HG02870 (cell line): ENCODE data around the gene PTPRT.

Experiments
- ATAC-seq: cut with Tn5 transposase; IDR thresholded peaks from one replicate; pipeline ENCODE4 v1.9.1; 2021; ENCODE audit warnings: mild to moderate bottlenecking, moderate library complexity; ENCODE audit not compliant: unreplicated experiment

Gene PTPRT

DNA sequence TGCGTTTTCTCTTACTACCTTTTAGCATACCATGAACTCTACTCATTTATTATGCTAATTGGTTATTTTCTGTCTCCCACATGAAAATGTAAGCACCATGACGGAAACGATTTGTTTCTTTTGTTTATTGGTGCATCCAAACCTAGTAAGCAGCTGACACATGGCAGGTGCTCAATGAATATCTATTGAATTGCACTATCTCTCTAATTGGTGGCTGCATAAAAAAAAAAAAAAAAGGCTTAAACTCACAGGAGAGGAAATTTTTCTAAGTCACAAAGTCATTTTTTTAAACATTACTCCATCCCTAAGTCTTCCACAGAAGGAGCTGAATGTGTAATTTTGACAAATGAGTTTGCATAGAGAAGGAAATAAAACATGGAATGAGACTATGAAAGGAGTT is 608.4 kb downstream of the PTPRT start:
- no peak for ATAC-seq

DNA sequence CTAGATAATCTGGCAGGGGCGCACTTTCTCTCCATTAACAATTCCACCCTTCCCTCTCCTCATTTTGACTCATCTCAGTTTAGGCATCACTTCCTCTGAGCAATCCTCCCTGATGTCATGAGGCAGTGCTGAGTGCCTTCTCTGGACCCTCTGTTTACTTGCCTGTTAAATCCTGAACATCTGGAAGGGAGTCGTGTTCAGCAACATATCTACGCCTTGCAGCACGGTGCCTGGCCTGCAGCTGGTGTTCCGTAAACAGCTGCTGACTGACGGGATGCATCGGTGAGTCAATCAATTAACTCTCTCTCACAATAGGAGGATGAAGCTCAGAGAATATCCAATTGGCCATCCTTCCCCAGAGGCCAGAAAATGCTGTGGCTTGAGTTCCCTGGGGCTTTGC is 613.5 kb downstream of the PTPRT start:
- ATAC-seq = no peak

DNA sequence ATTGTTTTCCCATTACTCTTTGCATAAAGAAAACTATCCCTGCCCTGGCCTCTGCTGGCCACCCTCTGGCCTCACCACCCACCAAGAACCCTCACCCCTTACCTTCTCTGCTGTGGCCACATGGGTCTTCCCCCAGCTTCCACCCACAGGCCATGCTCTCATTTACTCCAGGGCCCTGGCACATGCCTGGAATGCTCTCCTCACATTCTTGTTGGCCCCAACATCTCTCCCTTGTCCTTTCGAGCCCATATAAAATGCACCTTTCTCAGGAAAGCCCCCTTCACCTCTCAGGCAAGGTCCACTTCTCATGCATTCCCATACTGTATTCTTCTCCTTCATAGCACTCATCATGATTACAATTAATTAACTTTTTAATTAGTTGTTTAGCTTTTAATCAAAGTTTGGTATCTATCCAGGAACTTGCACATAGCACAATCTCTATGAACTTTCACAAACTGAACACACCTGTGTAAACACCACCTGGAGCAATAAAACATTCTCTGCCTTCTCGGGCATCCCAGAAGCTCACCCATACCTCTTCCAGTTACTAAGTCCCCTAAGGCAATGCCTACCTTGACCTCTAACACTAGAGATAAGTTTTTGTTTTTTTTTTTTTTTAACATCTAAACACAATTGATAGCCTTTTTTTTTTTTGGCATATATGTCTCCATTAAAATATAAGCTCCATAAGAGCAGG is 617.2 kb downstream of the PTPRT start:
- no peak for ATAC-seq

DNA sequence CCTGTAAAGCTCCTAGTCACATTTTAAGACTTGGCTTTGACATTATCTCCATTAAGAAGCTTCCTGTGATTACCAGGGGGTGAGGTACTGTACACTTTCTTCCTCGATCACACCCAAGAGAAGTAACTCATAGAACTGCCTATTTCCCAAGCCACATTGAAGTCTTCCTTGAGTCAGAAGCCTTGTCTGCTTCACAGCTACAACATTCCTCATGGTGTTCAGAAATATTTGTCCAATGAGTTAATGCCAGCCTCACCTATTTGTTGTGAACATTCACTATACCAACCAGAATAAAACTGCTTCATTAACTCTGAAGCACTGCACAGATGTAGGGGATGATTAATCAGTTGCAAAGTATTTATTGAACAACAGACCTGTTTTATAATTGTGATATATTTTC is 622.3 kb downstream of the PTPRT start:
- ATAC-seq = no peak

DNA sequence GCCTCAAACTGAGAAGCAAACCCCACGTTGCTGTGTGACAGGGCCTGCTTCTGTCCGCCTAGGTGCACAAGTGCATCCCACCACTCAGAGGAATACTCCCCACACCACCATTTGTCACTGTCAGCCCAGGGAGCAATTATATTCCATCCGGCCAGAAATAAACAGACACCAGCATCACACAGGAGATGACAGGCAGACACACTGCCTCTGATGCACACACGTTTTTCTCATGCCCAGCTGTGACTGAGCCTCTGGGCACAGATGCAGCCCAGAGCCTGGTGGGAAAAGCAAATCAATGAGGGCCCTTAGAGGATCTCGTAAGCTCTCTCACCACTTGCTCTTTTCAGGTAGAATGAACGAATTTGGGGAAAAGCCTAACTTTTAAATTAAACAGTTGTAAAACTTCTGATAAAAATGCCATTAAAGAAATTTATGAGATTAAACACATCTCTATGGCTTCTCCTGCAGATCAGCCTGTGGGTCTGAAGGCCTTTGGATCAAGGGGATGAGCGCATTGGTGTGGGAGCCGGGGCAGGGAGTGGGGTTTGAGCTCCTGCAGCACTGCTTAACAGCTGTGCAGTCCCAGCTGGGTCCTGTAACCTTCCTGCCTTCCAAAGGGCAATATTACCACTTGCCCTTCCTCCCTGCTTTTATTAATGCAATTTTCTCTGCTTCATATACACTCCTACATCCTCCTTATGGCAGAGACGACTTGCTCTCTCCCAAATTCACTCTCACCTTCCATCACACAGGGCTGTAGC is 624.3 kb downstream of the PTPRT start:
- ATAC-seq = no peak

DNA sequence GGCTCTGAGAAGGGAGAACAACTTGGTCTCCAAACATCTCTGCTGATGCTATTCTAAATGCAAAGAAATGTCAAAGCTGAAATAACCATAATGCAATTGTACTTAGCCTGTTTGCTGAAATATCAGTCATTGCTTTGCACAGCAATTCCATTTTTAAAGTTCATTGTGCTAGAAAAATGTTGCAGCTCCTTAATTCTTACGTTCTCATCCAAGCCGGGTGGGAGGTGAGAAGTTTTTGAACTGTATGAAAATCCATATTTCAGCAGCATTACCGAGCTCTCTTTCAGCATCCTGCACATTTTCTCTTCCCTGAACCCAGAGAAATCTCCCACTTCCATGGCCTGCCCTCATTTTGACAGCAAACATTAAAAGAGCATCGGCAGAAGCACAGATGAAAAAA is 630.0 kb downstream of the PTPRT start:
- no peak for ATAC-seq

DNA sequence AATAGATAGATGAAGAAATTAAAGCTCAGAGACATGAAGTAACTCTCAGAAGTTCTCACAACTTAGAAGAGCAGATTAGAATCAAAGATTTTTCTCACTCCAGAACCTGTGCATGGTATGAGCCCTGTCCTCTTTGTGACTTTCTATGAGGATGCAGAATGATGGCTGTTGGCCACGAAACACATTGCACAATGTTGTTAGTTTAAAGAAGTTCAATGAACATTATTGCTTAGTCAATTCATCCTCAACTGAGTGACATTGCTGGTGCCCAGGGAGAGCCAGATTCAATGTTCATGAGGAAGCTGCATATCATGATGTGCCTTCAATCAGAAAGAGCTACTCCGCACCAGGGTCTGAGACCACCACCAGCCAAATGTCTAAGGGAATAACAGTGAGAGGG is 633.1 kb downstream of the PTPRT start:
- no peak for ATAC-seq

DNA sequence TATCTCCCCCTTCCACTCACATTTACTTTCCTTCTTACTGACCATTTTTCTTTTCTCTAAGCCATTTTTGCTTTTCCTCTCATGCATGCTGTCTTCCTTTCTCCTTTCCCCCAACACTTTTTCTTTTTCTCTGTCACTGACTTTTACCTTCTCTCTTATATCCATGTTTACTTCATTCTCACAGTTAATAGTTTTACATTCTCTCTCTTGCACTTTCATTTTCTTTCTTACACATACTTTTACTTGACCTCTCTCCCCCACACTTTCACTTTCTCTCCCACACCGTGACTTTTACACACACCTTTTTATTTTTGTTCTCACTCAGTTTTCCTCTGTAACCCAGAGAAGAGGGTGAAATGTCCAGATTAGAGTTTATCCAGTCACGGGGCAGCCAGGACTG is 636.3 kb downstream of the PTPRT start:
- no peak for ATAC-seq

DNA sequence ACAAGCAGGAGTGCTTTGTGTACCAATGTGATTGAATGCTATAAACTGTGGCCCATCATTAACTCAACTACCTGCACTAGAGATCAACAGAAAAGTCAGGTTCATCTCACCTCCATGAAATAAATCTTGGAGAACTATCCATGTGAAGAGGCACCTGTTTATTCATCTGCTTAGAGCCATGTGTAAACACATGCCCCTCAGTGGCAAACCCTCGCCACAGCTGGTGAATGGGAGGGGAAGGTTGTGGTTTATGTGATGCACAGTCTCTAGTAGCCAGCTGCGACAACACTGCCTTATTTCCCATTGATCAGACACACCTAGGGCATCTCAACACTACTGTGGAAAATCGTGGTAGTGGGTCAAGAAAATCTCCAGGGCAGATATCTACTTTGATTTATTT is 640.2 kb downstream of the PTPRT start:
- no peak for ATAC-seq

DNA sequence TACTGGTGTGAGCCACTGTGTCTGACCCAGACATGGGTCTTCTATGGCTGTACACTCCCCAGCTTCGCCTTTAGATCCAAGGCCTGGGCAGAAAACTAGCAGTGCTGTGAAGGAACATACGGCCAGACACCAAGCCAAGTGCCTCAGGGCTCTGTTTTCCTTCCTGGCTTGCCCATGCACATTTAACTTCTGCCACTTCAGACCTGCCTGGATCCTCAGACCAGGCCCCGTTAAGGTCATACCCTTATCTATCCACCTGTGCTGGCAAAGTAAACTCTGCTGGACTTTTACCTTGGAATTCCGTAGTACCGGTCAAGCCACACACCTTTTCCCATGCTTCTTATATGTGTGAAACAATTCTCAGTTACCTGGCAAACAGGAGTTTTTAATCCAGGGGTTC is 644.8 kb downstream of the PTPRT start:
- ATAC-seq = no peak

DNA sequence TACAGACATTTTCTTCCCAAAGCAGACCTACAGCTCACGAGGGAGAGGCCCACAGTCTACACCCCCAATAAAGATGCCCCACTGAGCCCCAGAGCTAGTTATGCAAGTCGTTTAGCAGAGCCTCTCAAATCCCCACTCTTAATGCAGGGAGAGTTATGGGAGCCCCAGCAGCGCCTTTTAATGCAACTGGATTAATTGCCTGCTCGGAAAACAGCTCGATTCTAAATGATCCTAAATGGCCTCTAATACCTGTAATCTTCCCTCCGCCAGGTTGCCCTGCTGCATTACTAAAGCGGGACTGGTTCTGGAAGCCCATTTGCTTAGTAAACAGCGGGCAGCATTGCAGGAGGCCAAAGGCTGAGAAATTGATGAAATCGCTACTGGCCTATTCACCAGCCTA is 656.9 kb downstream of the PTPRT start:
- ATAC-seq = no peak

DNA sequence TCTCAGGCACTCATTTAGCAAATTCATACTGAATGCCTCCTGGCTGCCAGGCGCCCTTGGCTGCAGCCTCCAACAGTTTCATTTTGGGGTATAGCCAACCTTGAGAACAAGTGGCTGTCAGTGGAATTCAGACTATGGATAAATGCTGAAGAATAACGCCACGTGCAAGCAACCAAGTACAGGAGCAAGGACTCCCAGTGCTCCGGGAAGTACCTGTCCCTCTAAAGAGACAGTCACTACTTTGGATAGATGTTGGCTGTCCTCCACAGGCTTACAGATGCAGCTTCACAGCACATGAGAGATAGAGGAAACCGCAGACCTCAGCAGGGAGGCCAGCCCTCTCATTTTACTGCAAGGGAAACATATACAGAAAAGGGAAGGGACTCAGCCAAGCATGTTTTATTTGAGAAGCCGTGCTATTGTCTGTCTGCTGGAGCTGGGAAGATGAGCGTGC is 658.2 kb downstream of the PTPRT start:
- ATAC-seq = no peak

DNA sequence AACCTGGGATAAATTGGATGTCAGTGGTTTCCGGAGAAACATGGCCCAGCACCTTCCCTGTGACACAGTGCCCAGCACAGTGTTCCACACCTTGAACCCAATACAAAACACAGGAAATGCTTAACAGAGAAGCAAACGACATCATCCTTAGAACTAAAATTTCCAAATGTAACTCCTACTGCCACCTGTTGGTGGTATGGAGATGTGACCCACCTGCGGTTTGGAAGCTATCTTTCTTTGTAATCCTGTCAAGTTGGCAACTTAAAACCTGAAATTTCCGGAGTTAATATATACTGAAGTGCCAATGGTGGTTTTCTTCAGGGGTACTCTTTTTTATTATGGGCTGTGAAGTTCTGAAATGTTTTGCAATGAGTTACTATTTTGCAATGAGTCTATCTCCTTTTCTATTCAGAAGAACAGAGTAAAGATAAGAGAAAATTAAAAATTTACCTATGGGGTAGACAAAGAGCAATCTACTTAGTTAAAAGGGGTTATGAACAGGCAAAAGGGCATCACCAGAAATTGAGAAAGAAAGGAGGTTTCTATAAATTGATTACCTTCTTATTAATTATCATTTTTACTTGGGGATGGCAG is 658.8 kb downstream of the PTPRT start:
- no peak for ATAC-seq

DNA sequence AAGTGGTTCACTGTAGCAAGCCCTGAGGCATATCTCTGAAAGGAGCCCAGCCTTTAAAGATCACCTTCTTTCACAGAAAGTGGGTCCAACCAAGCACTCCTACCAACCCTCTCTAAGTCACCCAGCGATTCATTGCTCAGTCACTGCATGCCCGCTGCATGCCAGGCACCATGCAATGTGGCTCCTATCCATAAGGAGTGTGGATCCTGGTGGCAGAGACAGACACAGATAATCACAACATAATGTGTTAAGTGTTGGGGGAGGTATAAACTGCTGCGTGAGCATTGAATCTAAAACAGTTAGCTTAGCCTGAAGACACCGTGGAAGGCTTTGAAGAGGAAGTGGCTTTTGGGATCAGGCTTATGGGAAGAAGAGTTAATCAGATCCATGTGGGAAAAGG is 659.5 kb downstream of the PTPRT start:
- ATAC-seq = no peak

DNA sequence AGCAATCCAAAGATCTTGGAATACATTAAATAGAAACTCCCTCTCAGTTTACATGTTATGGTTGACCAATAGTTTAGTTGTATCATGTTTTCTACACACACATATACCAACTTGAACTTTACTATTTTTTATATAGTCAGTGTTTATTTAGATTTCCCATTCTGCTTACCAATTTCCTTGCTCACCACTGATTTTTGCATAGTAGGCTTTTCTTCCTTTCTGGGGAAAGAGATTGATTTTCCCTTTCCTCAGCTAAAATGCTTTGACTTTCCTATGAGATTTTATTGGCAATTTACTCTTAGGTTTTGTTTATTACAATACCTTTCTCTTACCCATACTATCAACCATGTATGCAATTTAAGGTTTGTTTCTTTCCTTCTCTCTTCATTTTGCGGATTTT is 665.6 kb downstream of the PTPRT start:
- ATAC-seq = no peak

DNA sequence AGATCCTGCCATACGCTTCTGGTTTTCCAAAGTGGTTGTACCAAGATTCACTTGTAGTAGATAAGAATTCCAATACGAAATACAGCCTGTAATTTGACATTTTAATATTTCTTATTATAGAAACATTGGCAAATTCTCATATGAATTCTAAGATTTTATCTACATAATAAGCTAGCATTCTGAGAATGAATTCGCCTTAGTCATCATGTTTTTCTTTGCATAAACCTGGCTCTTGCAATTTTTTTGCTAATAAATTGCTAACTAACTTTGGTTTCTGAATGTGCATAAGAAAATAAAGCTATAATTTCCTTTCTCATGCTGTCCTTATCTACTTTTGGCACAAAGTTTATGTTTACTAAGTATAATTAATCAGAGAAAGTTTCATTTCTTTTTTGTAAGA is 673.0 kb downstream of the PTPRT start:
- ATAC-seq = no peak

DNA sequence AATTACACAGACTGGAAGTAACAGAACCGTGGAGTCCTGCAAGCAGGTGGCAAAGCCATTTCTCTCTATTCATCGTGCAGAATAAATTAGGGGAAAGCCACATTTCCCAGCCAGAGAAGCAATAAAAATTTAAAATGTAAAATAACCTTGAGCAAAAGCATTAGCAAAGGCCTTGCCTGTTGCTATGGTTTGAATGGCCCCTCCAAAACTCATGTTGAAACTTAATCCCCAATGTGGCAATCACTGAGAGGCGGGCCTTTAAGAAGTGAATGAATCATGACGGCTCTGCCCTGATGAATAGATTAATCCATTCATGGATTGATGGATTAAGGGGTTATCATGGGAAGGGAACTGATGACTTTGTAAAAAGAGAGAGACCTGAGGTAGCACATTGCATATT is 679.0 kb downstream of the PTPRT start:
- no peak for ATAC-seq

DNA sequence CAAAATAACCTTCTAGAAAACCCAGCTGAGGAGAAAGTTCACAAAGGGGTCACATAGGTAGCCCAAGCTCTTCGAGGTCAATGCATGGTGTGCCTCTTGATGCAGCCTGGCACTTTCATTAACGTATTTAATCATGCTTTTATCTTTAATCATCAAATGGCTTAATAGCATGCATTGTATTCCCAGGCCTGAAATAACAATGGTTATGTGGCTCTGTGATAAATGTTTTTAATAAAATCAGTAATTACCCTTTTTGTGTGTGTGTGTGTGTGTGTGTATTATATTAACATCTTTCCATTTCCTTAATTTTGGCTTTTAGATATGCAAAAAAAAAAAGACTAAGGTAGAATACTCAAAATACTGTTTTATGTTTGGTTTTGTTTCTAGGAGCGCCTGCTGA is 681.8 kb downstream of the PTPRT start:
- no peak for ATAC-seq

DNA sequence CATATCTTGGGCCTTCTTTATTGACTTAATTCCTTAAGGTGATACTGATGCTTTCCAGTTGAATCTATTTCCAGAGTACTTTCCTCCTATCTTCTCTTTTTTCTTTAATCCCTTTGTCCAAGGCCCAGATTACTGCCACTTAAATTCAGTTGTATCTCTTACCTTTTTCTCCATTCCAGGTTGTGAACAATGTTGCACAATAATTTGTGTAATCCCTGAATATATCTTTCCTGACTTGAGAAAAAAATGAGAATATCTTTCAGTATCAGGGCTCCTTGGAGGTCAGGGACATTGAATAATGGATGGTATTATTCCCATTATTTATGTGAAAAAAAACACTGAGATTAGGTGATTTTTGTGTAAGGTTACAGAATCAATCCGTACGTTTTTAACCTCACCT is 683.3 kb downstream of the PTPRT start:
- no peak for ATAC-seq

DNA sequence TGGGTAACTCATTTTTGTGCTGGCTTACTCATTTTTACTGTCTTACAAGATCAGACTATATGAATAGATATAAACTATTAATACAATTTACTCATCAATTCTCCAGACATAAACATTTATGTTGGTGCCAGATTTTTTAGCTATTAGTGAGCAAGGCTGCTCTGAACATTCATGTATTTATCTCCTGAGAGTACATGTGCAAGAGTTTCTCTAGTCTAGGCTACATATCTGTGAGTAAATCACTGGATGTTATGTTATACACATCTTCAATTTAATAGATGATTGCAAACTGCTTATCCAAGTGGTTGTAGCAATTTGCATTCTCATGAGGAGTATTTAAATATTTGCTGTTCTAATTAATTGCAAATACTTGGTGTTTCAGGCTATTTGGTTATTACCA is 687.1 kb downstream of the PTPRT start:
- ATAC-seq = no peak

DNA sequence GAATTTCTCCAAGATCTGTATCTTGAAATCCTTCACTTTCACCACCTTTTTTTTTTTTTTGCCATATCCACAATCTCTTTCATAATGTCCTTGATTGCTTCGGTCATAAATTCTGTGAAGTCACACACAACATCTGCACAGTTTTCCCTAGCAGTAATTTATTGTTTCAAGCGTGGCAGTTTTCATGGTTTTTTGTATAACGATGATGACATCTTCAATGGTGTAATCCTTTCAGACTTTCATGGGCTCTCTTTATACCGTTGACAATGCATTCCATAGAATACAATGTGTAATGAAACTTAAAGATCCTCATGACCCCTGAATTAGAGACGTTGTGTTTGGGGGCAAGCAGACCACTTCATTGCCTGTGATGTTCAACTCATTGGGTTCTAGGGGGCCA is 693.1 kb downstream of the PTPRT start:
- no peak for ATAC-seq

DNA sequence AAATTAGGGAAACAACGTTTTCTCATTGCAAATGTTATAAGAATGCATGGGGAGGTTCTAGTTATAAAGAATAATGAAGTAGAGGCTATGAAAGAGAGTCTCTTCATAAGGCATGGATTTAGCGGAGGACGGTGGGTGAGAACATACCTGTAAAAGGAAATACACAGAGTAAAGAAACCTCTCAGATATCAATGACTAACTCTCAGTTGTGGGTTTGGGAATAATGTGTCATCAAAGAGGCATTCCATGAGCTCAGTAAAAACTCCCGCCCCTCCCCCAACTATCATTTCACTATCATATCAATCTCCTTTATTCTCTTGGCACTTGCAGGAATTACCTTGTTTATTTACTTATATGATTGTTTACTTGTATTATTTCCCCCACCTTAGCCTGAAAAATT is 695.4 kb downstream of the PTPRT start:
- ATAC-seq = no peak
